Thyroid gland (tissue), 4 donors: ENCODE results near the gene LRMDA.

ENCODE experiments used
- POLR2A ChIP-seq, 2 donors: fragments of 450-650 bp; IDR thresholded peaks; one replicate each; pipeline ENCODE4 v1.6.1; 2017; ENCODE audit warnings: antibody characterized with exemption in 2 of 2, mild to moderate bottlenecking in 2 of 2, moderate library complexity in 1 of 2
- TF ChIP-seq, protein P1 (sequence below), 6 experiments: fragments of 200-600 bp in 3 of 6; fragments of 450-650 bp in 3 of 6; sonication (generic) in 3 of 6; IDR thresholded peaks; one replicate each; pipeline ENCODE4 v1.5.1; 2016 to 2019; ENCODE audit warnings: antibody characterized with exemption in 6 of 6, mild to moderate bottlenecking in 2 of 6, inconsistent platforms in 1 of 6, moderate library complexity in 1 of 6

DNA sequence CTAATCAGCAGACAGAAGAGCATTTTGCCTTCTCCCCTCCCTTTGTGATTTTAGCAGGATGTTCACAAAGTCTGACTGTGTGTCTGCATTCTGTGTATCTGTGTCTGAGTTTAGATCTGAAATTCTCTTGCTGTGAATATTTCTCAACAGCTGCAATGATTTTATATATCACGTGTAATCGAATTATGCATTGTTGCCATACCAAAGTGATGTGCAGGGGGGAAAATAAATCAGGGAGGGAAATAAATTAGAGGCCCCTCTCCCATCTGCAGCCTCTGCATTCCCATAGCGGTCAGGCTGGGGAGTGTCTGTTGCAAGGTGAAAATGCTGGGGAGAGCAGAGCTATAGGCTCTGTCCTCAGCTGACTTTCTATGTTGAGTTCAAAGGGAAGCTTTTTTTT, 209.0 kb downstream of the LRMDA start:
- TF ChIP-seq, protein P1, sequence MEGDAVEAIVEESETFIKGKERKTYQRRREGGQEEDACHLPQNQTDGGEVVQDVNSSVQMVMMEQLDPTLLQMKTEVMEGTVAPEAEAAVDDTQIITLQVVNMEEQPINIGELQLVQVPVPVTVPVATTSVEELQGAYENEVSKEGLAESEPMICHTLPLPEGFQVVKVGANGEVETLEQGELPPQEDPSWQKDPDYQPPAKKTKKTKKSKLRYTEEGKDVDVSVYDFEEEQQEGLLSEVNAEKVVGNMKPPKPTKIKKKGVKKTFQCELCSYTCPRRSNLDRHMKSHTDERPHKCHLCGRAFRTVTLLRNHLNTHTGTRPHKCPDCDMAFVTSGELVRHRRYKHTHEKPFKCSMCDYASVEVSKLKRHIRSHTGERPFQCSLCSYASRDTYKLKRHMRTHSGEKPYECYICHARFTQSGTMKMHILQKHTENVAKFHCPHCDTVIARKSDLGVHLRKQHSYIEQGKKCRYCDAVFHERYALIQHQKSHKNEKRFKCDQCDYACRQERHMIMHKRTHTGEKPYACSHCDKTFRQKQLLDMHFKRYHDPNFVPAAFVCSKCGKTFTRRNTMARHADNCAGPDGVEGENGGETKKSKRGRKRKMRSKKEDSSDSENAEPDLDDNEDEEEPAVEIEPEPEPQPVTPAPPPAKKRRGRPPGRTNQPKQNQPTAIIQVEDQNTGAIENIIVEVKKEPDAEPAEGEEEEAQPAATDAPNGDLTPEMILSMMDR (IDR thresholded peaks at IDR 0.05): no peak
- TF ChIP-seq POLR2A (IDR thresholded peaks at IDR 0.05): no peak
